K562 (cell line): ENCODE data around the gene PACS2. TPM values are rescaled to one million over a fixed set of nuclear protein-coding genes. Genes with fewer than 3 reads are reported as not detected.

Source experiments
- ATAC-seq: fragments of 200-7000 bp; cut with Tn5 transposase; 3 replicates; pipeline ENCODE4 v1.9.1; 2020; ENCODE audit warnings: moderate library complexity
- BruUV-seq: library from RNA; stranded (reverse); fragments of 400-500 nt; replicated peaks from 2 replicates; lab custom pipeline; 2021; lab: Mats Ljungman, UMichigan
- CTCF ChIA-PET: fragments of 300-600 bp; formaldehyde crosslinking; extraction: SDS; loops from one replicate; lab custom pipeline; 2021; ENCODE audit warnings: low intra/inter-chr PET ratio; lab: Yijun Ruan, JAX
- POLR2A ChIA-PET: fragments of 300-600, 350-650 bp; sonication (Branson Sonifier 250); formaldehyde crosslinking; extraction: SDS; loops from one replicate; lab custom pipeline; 2021; ENCODE audit warnings: antibody characterized with exemption, inconsistent platforms; lab: Yijun Ruan, JAX
- DNase-seq, 4 experiments: peaks; one replicate each; pipeline versions ENCODE4 v3.0.0 to v3.0.0-alpha.2; 2011 to 2018; ENCODE audit warnings: low spot score in 3 of 4, mixed read lengths in 3 of 4; ENCODE audit errors: extremely low read depth in 1 of 4
- FAIRE-seq: peaks from 2 replicates; lab custom pipeline; 2011; peaks lifted over from hg19 to GRCh38; lab: Jason Lieb, UNC
- H2AFZ ChIP-seq: 2 replicates; pipeline ENCODE4 v1.6.0; 2011; ENCODE audit warnings: low read depth, low read length, control low read depth, inconsistent platforms
- H3K27ac ChIP-seq: fragments of 200-600 bp; 3 replicates; pipeline ENCODE4 v1.8.0; 2011; ENCODE audit warnings: low read depth, mild to moderate bottlenecking, control low read depth, inconsistent platforms, low read length, moderate library complexity, mixed read lengths; ENCODE audit errors: extremely low read depth
- H3K27me3 ChIP-seq, 2 experiments: fragments of 300-600 bp in 1 of 2; 2 replicates in 1 of 2; 3 replicates in 1 of 2; pipeline versions ENCODE4 v1.6.0 to v1.8.0; 2011; ENCODE audit warnings: inconsistent platforms in 2 of 2, low read length in 2 of 2, mild to moderate bottlenecking in 1 of 2, mixed read lengths in 1 of 2, moderate library complexity in 1 of 2; ENCODE audit not compliant: control insufficient read depth in 2 of 2, insufficient read depth in 2 of 2
- H3K36me3 ChIP-seq: fragments of 300-600 bp; 3 replicates; pipeline ENCODE4 v1.8.0; 2011; ENCODE audit warnings: mild to moderate bottlenecking, low read length, inconsistent platforms; ENCODE audit not compliant: control insufficient read depth, insufficient read depth
- H3K4me1 ChIP-seq, 2 experiments: fragments of 200-600 bp in 1 of 2; replicated peaks in 1 of 2; 2 replicates in 1 of 2; 3 replicates in 1 of 2; pipeline versions ENCODE4 v1.5.1 to v1.8.0; 2011; ENCODE audit warnings: inconsistent platforms in 2 of 2, low read length in 2 of 2, mild to moderate bottlenecking in 1 of 2, mixed read lengths in 1 of 2, moderate library complexity in 1 of 2; ENCODE audit not compliant: control insufficient read depth in 2 of 2, insufficient read depth in 2 of 2
- H3K4me2 ChIP-seq: 2 replicates; pipeline ENCODE4 v1.6.1; 2011; ENCODE audit warnings: low read length, control low read depth, inconsistent platforms, mixed read lengths; ENCODE audit not compliant: insufficient read depth
- H3K4me3 ChIP-seq: fragments of 200-600 bp; sonication (generic), shearing (Covaris generic); 2 replicates; pipeline ENCODE4 v1.5.1; 2016; ENCODE audit warnings: control low read depth, inconsistent platforms
- H3K79me2 ChIP-seq: fragments of 200-600 bp; 3 replicates; pipeline ENCODE4 v1.8.0; 2011; ENCODE audit warnings: low read length, inconsistent platforms; ENCODE audit not compliant: control insufficient read depth, insufficient read depth
- H3K9ac ChIP-seq, 2 experiments: 2 replicates each; pipeline versions ENCODE4 v1.6.0 to v1.6.1; 2011; ENCODE audit warnings: low read depth in 2 of 2, low read length in 2 of 2, control low read depth in 1 of 2, inconsistent platforms in 1 of 2, mild to moderate bottlenecking in 1 of 2, mixed read lengths in 1 of 2; ENCODE audit not compliant: insufficient read depth in 1 of 2
- H3K9me1 ChIP-seq: one replicate; pipeline ENCODE4 v1.6.0; 2011; ENCODE audit warnings: inconsistent platforms, mild to moderate bottlenecking, low read length, moderate library complexity; ENCODE audit not compliant: control insufficient read depth, insufficient read depth
- H3K9me3 ChIP-seq: replicated peaks from 2 replicates; pipeline ENCODE4 v1.5.1; 2011; ENCODE audit warnings: low read depth, low read length, inconsistent platforms; ENCODE audit not compliant: control insufficient read depth, insufficient read depth
- H4K20me1 ChIP-seq: replicated peaks from 2 replicates; pipeline ENCODE4 v1.6.1; 2011; ENCODE audit warnings: low read length, inconsistent platforms, mixed read lengths; ENCODE audit not compliant: control insufficient read depth, insufficient read depth
- KDM4B ChIP-seq, 2 experiments: fragments of 450-650 bp in 1 of 2; sonication (generic) in 1 of 2; IDR thresholded peaks; 2 replicates each; pipeline ENCODE4 v1.6.1; 2016 to 2017; ENCODE audit warnings: borderline replicate concordance in 2 of 2, antibody characterized with exemption in 1 of 2, low read depth in 1 of 2, mild to moderate bottlenecking in 1 of 2
- ZNF707 ChIP-seq: fragments of 250-450 bp; sonication (Bioruptor Pico); conservative IDR thresholded peaks from 2 replicates; pipeline ENCODE4 v1.8.0; 2022; ENCODE audit warnings: inconsistent platforms, mild to moderate bottlenecking, moderate library complexity
- WGBS: fragments of 100-300 bp; shearing (Covaris generic); methylation state at CpG from one replicate; pipeline ENCODE4 v1.1.6; 2016; ENCODE audit warnings: low coverage, mixed read lengths; ENCODE audit not compliant: insufficient coverage; ENCODE audit errors: missing lambda C conversion rate; 5-methylcytosine and 5-hydroxymethylcytosine counted together
- in situ Hi-C: fragments of 300-500 bp; cut with MboI; formaldehyde crosslinking; loops from 4 replicates; pipeline ENCODE4 v1.15.0; 2018; ENCODE audit warnings: inconsistent platforms, mixed read lengths
- intact Hi-C: fragments of 100-400 bp; cut with micrococcal nuclease; formaldehyde crosslinking; loops from 2 replicates; pipeline ENCODE4 v1.14.2; 2022
- polyA plus RNA-seq, 8 experiments: library from polyadenylated mRNA; depleted of rRNA in 4 of 8; stranded (reverse) in 5 of 8; unstranded in 3 of 8; fragments of >200 nt; fragmentation: Nextera tagmentation in 2 of 8; fragmentation: Illumina TruSeq in 1 of 8; extraction: Ambion mirVana in 2 of 8; extraction: Trizol in 1 of 8; gene quantifications; 2 replicates each; pipeline versions ENCODE4 v1.2.1 to v1.2.3, GENCODE V29; 2011 to 2014; ENCODE audit warnings: inconsistent platforms in 1 of 8, missing spikeins in 1 of 8
- total RNA-seq, 7 experiments: library from RNA; depleted of rRNA in 6 of 7; stranded (reverse); fragments of >200 nt in 6 of 7; fragmentation: Illumina TruSeq in 2 of 7; extraction: Trizol in 2 of 7; gene quantifications; 2 replicates each; pipeline versions ENCODE4 v1.2.1 to v1.2.3, GENCODE V29; 2011 to 2021; ENCODE audit warnings: low replicate concordance in 1 of 7

Gene PACS2
- total and polyA plus RNA-seq, 9 of the 15 experiments (the other 6 are each of a cell fraction or from before 2014, with no cell fraction given) = 0.11 to 20.8 (median 9.9) TPM

GRCh38 chr14:105366386-105367074 is 52.0 kb downstream of the PACS2 start:
- POLR2A ChIA-PET = interaction anchor here (1.1 kb wide), 1 partner anchor 63 kb away, joined by 3 read pairs; no protein-coding TSS in a partner anchor
- FAIRE-seq (no peak), DNase-seq (no peak)
- no peaks in the 10 kb centered on the region for H3K9me3 ChIP-seq
- in situ Hi-C loops = no loop called here
- no peaks in the 10 kb centered on the region for H3K27me3 ChIP-seq
- H3K9me1 ChIP-seq = no peaks in the 10 kb centered on the region
- CTCF ChIA-PET = no interaction called here
- BruUV-seq = no TSS peak
- 70% methylated on average over 14 of the region's 23 CpGs for WGBS
- H3K9ac ChIP-seq = no peak overlapping the region
- no peak overlapping the region for H2AFZ ChIP-seq
- peaks cover 0 to 29% of the 10 kb centered on the region in 2 experiments; a peak in 2 of 5 replicates for H3K4me1 ChIP-seq
- H3K79me2 ChIP-seq = no peaks in the 10 kb centered on the region
- no peak overlapping the region for H3K4me2 ChIP-seq
- no peak for TF ChIP-seq ZNF707
- no peak for TF ChIP-seq KDM4B (IDR thresholded peaks at IDR 0.05; ENCODE audit: borderline replicate concordance in 2 of 2, low read depth in 1 of 2)
- TF ChIP-seq, all 486 proteins: peak for 0
- Histone ChIP-seq H4K20me1 (no peaks in the 10 kb centered on the region), H3K4me3 (no peak overlapping the region), H3K27ac (no peak overlapping the region), H3K36me3 (no peaks in the 10 kb centered on the region)
- no peak for ATAC-seq
- intact Hi-C loops = no loop called here
